ENCODE measurements around the gene PTPA. TPM values are rescaled to one million over a fixed set of nuclear protein-coding genes. Genes with fewer than 3 reads are reported as not detected.
"Not testable (repeated sequence)": the region's sequence is repeated elsewhere in the genome, so short reads cannot be mapped to it uniquely, and the experiment has no call there.

PTPA gene
- total RNA-seq, 2 donors from 2014 or later: 93.1 to 109 TPM

DNA sequence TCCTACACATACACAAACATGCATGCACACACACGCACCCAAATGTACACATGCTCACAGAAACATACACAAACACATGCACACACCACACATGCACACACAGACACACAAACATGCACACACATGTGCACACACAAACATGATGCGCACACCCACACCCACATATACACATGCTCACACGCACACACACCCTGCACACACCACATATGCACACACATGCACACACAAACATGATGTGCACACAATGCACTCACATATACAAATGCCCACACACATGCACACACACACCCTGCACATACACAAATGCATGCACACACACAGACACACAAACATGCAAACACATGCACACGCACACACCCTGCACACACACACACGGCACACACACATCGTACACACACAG lies 74.2 kb downstream of the PTPA start:
- no peak overlapping the region for H3K27ac Mint-ChIP-seq

DNA sequence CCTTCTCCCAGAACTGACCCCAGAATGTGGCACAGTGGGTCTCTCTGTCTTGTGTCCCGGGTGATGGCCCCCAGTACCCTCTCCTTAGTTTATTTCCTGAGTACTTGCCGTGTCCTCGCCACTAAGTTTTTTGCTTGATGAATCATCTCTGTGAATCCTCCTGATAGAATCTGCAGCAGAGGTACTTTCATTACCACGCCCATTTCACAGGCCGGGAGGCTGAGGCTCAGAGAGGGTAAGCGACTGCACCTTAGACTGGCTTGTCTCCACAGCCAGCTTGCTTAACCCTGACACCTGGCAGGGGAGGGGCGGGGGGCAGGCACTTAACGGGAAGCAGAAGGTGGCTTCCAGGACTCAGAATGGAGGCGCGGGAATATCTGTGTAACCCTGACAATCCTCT lies 74.8 kb downstream of the PTPA start:
- ATAC-seq: peak; percentile 42 to 51

More for the DNA sequence above, 74.2 kb downstream of the PTPA start:
- H3K36me3 Mint-ChIP-seq: no peaks in the 10 kb centered on the region
- ATAC-seq (no peak), DNase-seq (ENCODE audit: low spot score in 2 of 2) (no peak)
- H3K9me3 Mint-ChIP-seq: no peaks in the 10 kb centered on the region

DNA sequence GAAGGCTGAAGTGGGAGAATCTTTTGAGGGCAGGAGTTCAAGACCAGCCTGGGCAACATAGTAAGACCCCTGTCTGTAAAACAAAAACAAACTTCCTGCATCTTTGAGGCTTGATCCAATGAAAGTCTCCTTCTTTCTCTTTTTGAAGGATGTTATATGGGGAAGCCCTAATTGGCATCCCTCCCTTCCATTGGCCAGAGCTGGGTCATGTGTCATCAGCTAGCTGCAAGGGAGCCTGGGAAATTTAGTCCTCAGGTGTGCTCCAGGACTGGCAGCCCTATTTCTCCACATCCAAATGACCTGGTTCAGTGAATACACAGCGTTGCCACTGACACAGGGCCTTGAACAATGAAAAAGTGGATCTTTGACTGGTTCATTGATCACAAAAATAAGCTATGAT lies 75.8 kb downstream of the PTPA start:
- no peaks in the 10 kb centered on the region for H3K9me3 Mint-ChIP-seq
- ATAC-seq (no peak), DNase-seq (ENCODE audit: low spot score in 2 of 2) (no peak)
- no peak overlapping the region for H3K27ac Mint-ChIP-seq
- H3K36me3 Mint-ChIP-seq: no peaks in the 10 kb centered on the region

More for the DNA sequence above, 74.8 kb downstream of the PTPA start:
- Mint-ChIP-seq H3K27ac (no peak overlapping the region), H3K36me3 (no peaks in the 10 kb centered on the region), H3K9me3 (no peaks in the 10 kb centered on the region)
- no peak for DNase-seq (ENCODE audit: low spot score in 2 of 2)

DNA sequence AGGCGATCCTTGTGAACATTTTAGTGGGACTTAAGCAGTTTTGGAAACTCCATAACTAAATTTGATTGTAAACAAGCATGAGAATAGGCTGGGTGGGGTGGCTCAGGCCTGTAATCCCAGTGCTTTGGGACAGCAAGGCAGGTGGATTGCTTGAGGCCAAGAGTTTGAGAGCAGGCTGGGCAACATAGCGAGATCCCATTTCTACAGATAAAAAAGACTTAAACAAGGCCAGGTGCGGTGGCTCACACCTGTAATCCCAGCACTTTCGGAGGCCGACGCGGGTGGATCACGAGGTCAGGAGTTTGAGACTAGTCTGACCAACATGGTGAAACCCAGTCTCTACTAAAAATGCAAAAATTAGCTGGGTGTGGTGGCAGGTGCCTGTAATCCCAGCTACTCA lies 78.8 kb downstream of the PTPA start:
- H3K9me3 Mint-ChIP-seq; ATAC-seq; DNase-seq (ENCODE audit: low spot score in 2 of 2): not testable (repeated sequence)

DNA sequence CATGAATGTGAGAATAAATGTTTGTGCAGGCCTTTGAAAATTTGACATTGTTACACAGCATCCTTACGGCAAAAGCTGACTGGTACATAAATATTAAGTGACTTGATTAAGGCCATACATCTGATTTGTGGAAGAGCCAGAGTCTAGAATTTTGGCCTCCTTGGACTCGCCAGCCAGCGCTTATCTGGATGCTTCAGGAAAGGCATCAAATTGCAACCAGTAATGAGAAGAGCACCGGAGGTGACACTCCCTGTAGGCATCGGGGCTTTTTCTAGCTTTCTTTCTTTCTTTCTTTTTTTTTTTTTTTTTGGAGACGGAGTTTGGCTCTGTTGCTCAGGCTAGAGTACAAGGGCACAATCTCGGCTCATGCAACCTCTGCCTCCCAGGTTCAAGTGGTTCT lies 80.0 kb downstream of the PTPA start:
- ATAC-seq (no peak), DNase-seq (ENCODE audit: low spot score in 2 of 2) (no peak)
- H3K36me3 Mint-ChIP-seq: no peaks in the 10 kb centered on the region
- H3K9me3 Mint-ChIP-seq: peaks cover 0 to 4% of the 10 kb centered on the region in 2 donors
- no peak overlapping the region for H3K27ac Mint-ChIP-seq

More for the DNA sequence above, 78.8 kb downstream of the PTPA start:
- H3K36me3 Mint-ChIP-seq, H3K27ac Mint-ChIP-seq: not testable (repeated sequence)

DNA sequence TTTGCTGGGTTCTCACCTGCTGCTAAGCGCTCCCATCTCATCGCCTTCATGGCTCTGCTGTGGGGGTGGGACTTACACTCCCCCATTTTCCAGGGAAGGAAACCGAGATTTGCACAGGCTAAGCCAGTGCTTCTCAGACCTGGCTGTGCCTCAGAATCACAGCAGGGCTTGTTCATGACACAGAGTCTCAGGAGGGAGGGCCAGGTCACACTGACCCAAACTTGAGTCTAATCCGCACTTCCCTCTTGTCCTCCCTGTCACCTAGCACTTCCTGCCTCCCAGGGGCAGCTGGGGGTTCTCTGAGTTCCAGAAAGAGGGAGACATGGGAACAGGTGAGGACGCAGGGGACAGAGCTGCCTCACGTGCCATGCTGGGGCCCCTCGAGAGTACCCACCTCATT lies 82.4 kb downstream of the PTPA start:
- DNase-seq (ENCODE audit: low spot score in 2 of 2): no peak
- no peak for ATAC-seq
- Mint-ChIP-seq H3K27ac (no peak overlapping the region), H3K9me3 (peaks cover 0 to 4% of the 10 kb centered on the region in 2 donors), H3K36me3 (no peaks in the 10 kb centered on the region)

DNA sequence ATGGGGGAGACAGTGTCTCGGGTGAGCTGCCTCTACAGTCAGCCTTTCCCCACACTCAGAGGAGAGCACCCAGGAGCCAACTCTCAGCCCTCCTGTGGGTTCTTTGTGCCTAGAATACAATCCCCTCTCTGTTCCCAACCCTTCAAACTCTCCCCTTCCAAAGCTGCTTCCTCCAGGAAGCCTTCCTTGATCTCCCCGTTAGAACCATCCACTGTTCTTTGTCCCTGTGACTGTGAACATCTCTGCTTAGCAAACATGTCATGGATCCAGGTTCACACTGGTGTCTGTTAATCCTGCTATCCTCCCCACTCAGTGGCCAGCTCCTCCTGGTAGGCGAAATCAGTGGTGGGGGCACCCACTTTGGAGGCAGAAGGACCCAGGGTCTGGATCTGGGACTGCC lies 83.0 kb downstream of the PTPA start:
- ATAC-seq (no peak), DNase-seq (ENCODE audit: low spot score in 2 of 2) (no peak)
- Mint-ChIP-seq H3K9me3 (peaks cover 0 to 4% of the 10 kb centered on the region in 2 donors), H3K27ac (peak overlapping the region in 1 of 2 donors; percentile 19), H3K36me3 (no peaks in the 10 kb centered on the region)

DNA sequence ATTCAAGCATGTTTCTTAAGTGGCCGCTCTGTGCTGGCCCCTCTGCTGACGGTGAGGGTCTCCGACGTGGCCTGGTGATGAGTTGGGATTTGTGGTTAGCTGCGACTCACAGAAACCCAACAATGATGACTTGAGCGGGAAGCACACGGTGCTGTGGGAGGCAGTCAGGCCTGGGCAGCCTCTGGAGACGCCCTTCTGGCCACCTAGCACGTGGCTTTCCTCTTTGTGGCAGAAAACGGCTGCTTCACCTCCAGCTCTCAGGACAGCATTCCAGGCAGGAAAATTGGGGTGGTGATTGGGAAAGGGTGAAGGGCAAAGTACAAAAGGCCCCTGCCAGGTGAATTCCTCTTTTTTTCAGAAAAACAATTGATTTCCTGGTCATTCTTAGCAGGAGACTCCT lies 84.4 kb downstream of the PTPA start:
- Mint-ChIP-seq H3K27ac (no peak overlapping the region), H3K9me3 (peaks cover 0 to 4% of the 10 kb centered on the region in 2 donors), H3K36me3 (no peaks in the 10 kb centered on the region)
- DNase-seq (ENCODE audit: low spot score in 2 of 2) (no peak), ATAC-seq (no peak)

DNA sequence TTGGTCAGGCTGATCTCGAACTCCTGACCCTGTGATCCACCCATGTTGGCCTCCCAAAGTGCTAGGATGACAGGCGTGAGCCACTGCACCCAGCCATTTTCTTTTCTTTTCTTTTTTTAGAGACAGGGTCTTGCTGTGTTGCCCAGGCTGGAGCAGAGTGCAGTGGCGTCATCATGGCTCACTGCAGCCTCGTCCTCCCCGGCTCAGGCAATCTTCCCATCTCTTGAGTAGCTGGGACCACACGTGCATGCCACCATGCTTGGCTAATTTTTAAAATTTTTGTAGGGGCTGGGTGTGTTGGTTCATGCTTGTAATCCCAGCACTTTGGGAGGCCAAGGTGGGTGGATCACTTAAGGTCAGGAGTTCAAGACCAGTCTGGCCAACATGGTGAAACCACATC lies 85.8 kb downstream of the PTPA start:
- H3K27ac Mint-ChIP-seq; ATAC-seq; DNase-seq (ENCODE audit: low spot score in 2 of 2); H3K9me3 Mint-ChIP-seq; H3K36me3 Mint-ChIP-seq: not testable (repeated sequence)

DNA sequence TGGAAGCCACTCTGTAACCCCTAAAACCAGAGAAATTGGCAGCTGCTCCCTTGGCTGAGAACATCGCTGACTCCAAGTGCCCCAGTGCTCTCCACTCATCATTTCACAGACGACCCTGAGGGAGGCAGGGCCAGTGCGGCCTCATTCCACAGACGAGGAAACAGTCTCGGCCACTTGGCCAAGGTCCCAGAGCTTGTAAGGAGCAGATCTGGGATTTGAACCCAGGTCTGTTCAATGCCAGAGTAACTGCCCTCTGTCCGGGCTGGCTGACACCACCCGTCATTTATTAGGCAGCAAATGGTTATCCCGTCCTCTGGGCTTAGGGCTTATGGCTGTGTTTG lies 86.7 kb downstream of the PTPA start:
- ATAC-seq: no peak
- DNase-seq (ENCODE audit: low spot score in 2 of 2): no peak
- no peaks in the 10 kb centered on the region for H3K36me3 Mint-ChIP-seq
- no peak overlapping the region for H3K27ac Mint-ChIP-seq
- no peaks in the 10 kb centered on the region for H3K9me3 Mint-ChIP-seq

Other genes with a start within 250 kb of the PTPA start
- gene KYAT1, start 229.5 kb upstream of the PTPA start, total RNA-seq: 10 to 100 TPM; 19.9 to 49.0 TPM
- 10 to 100 TPM; 16.3 to 20.9 TPM for gene LRRC8A, start 229.3 kb upstream of the PTPA start, total RNA-seq
- under 1 TPM; 0.54 to 0.64 TPM for gene PHYHD1, start 190.4 kb upstream of the PTPA start, total RNA-seq
- gene DOLK, start 163.8 kb upstream of the PTPA start, total RNA-seq: 1 to 10 TPM; 5.1 to 5.6 TPM
- 100 to 1,000 TPM; 110 to 123 TPM for gene NUP188, start 163.7 kb upstream of the PTPA start, total RNA-seq
- gene SH3GLB2, start 83.1 kb upstream of the PTPA start, total RNA-seq: 10 to 100 TPM; 44.1 to 59.9 TPM
- gene MIGA2, start 74.8 kb upstream of the PTPA start, total RNA-seq: 10 to 100 TPM; 30.4 to 79.3 TPM
- gene DOLPP1, start 30.3 kb upstream of the PTPA start, total RNA-seq: 10 to 100 TPM; 11.6 to 36.1 TPM
- gene CRAT, start 622 bp upstream of the PTPA start, total RNA-seq: 10 to 100 TPM; 14.7 to 35.6 TPM
- gene IER5L, start 66.8 kb downstream of the PTPA start, total RNA-seq: 1 to 10 TPM; 3.6 to 5.7 TPM